CD4-positive, alpha-beta T cell treated with Interleukin-21 for 1 hour (primary cell): ENCODE measurements around the gene ACOD1.
A peak's percentile ranks its signal among the peaks of the same experiment; 100 is the strongest.
"Not testable (repeated sequence)": the region's sequence is repeated elsewhere in the genome, so short reads cannot be mapped to it uniquely, and the experiment has no call there.

Experiments
- DNase-seq: peaks from one replicate; pipeline ENCODE4 v3.0.0-alpha.2; 2020

The ACOD1 gene

GRCh38 chr13:76954538-76954937 lies 6.2 kb downstream of the ACOD1 start:
- no peak for DNase-seq

GRCh38 chr13:76955193-76955592 lies 6.9 kb downstream of the ACOD1 start:
- no peak for DNase-seq

DNA sequence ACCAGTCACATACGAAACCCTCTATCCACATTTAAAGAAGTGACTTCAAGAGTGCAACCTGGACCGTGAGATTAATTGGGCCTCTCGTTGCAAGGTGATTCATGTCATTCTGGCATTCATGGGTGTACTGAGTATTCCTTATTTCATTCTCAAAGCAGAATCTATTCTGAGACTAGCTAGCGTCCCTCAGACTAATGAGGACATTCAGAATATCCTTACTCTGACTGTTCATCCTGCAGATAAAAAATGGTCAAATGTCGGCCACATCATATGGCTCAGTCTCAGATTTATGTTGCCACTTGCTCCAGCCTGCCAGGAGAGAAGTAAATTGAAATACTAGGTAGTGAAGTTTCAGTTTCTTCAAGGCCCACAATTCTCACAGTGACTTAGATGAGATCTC lies 7.3 kb downstream of the ACOD1 start:
- DNase-seq = no peak

GRCh38 chr13:76958841-76959432 lies 10.6 kb downstream of the ACOD1 start:
- DNase-seq = no peak

GRCh38 chr13:76959734-76960133 lies 11.4 kb downstream of the ACOD1 start:
- DNase-seq = not testable (repeated sequence)

GRCh38 chr13:76965759-76966421 lies 17.6 kb downstream of the ACOD1 start:
- no peak for DNase-seq

DNA sequence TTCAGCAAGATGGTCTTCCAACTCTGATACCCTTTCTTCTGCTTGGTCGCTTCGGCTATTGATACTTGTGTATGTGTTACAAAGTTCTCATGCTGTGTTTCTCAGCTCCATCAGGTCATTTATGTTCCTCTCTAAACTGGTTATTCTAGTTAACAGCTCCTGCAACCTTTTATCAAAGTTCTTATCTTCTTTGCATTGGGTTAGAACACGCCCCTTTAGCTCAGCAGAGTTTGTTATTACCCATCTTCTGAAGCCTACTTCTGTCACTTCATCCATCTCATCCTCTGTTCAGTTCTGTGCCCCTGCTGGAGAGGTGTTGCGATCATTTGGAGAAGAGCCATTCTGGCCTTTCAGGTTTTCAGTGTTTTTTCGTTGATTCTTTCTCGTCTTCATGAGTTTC lies 18.7 kb downstream of the ACOD1 start:
- no peak for DNase-seq

DNA sequence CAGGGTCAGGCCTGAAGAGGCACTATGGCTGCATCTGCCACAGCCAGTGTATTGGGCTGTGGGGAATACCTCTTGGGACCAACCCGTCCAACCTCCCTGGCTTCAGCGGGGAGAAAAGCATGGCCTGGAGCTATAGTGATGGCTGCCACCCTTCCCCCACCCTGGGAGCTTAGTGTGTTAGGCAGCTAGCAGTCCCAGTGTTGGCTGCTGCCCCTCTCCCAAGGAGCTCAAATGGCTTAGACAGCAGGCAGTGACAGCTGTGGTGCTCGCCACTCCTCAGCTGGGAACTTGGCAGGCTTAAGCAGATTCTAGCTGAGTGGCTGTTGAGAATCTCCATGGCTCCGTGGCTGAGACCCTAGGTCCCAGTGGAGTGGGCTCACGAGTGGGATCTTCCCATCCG lies 19.7 kb downstream of the ACOD1 start:
- DNase-seq = no peak

DNA sequence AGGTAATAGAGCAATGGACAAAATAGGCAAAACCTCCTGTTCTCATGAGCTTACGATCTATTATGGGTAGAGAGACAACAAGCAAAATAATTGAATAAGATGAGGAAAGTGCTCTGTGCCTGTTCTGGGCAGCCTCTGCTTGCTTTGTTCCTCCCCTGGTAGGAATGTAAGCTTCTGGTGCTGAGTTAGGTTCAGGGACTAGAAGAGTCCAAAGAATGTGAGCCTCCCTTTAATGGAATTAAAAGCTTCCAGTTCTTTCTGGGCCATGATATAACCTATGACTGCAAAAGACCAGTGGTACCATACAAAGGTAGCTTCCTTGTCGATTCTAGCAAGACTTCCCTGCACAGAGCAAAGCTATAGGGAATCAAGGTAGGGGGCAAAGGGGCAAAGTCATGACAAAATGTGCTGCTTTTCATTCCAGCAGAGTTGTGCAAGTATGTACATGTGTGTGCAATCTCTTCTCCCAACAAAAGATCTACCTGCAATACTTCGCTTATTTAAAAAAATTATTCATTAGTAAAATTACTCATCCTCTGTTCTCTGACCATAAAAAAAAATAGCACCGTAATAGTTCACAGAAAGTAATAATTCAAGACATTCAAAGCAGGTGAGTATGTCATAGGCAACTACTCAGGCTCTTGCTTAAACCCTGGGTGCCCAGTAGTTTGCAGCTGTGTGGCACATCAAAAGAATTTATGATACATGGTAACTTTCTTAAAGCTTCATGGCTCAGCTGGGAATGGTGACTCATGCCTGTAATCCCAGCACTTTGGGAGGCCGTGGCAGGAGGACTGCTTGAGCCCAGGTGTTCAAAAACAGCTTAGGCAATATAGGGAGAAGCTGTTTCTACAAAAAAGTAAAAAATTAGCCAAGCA lies 21.4 kb downstream of the ACOD1 start:
- DNase-seq = no peak

DNA sequence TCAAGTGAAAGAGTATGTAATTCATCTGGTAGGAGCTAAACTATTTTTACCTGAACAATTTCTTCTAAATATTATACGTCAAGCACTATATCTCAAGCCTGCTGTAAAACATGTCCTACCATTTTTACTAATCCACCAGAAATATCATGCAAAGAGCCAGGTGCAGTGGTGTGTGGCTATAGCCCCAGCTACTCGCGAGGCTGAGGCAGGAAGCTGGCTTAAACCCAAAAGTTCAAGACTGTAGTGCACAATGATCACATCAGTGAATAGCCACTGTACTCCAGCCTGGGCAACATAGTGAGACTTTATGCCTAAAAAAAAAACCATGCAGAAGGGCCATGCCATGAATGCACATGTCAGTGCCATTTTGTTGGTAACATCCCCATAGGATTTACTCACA lies 22.9 kb downstream of the ACOD1 start:
- DNase-seq = no peak

DNA sequence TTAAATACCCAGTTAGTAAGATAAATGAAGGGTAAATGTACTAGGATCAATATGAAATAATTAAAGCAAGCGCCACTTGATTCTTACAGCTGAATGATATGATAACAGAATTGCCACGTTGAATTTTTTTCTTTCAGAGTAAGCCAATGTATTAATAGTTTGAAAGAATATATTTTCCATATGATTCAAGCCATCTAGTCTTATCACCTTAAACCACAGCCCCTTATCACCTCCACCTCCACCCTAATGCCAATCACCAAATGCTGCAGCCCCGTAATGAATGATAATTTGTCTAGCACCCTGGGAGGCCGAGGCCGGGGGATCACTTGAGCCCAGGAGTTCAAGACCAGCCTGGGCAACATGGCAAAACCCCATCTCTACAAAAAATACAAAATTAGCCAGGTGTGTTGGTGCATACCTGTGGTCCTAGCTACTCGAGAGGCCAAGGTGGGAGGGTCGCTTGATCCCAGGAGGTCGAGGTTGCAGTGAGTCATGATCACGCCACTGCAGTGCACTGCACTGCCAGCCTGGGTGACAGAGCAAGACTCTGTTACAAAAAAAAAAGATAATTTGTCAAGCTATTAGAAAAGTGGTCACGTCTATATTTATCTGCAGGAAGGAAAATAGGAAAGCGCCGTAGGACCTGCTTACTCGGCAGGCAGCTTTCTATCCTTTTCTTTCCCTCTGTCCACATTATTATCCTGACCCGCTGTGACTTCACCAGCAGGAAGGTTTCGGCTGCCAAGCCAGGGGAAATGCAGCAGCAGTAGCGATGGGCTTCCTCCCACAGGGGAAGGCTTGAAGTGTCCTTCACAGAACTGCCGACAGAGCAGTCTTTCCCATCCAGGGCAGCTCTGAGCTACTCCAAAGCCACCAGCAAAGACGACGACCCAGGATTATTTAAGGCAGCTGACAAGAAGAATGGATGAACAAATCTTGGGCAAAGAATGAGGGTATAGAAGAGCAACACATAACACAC lies 23.8 kb downstream of the ACOD1 start:
- DNase-seq = no peak

DNA sequence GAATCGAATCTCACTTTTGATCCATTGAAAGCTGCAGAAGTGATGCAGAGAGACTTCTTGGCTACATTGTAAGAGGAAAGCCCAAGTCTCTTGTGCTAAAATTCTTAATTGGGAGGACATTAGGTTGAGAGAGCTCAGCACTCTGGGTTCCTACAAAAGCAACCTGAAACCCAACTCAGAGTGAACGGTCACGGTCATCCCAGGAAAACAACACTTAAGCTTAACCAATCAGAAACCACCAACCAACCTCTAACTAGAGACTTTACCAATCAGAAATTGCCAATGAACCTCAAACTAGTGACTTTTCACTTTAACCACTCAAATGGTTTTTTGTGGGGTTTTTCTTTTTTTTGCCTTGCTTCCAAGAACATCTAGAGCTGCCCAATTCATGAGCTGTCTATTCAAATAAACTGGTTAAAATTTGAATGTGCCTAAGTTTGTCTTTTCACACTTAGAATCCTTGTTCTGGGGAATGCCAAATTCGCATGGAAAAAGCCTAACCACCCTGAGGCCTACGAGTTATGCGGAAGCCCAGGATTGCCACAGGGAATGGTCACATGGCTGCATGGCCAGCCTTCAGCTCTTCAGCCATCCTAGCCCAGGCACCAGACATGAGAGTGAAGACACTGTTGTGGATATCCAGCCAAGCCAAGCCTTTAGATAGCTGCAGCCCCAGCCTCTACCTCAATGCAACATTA lies 25.8 kb downstream of the ACOD1 start:
- DNase-seq = no peak

DNA sequence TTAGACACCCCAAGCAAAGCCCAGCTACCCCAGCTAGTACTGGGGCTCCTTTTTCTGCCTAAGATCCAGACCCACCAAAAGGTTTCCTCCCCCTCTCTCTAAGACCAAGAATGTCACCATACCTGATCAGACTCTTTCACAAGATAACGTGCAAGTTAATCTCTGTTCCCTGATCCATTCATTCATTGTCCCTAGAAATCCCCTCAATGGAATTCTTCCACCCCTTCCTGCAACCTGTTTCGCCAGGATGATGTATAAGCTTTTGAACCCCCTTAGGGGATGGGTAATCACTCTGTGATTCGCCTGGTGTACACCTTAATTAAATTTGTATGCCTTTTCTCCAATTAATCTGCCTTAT lies 26.3 kb downstream of the ACOD1 start:
- DNase-seq = no peak

- no peak for DNase-seq
These were observed 27.6 kb downstream of the ACOD1 start for GRCh38 chr13:76975863-76976262.

DNA sequence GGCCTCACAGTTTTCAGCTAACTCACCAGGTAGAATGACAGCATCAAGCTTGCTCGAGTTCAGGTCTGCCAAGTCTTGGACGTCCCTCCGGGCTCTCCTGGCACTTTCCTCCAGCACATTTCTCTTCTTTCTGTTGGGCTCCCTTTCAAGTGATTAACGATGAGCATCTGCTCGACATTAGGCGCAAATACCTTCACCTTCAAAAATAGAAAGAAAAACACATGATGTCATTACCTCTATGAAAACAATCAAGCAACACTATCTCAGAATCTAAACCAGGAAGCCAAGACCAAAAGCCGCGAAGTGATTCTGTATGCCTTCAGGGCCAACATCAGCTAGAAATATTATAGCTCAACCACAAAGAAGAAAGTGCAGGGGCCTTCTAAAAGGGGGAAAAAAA lies 28.2 kb downstream of the ACOD1 start:
- DNase-seq = peak; percentile 38

DNA sequence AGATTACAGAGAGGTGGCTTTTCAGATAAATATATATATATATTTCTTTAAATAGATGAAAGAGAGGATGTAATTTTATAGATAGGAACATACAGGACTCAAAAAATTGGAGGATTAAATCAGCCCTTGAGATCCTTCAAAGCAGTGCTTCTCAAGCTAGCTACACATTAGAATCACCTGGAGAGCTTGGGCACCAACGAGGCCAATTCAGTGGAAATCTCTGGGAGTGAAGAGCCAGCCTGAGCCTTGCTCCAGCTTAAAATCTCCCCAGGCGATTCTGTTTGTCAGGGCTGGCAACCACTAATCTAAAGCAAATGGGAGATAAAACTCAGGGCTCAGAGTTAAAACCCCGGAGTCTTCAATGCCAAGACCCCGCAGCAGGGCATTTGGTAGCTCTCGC lies 28.6 kb downstream of the ACOD1 start:
- no peak for DNase-seq

- DNase-seq = peak; percentile 81
These were observed 31.9 kb downstream of the ACOD1 start for GRCh38 chr13:76980075-76980718.

DNA sequence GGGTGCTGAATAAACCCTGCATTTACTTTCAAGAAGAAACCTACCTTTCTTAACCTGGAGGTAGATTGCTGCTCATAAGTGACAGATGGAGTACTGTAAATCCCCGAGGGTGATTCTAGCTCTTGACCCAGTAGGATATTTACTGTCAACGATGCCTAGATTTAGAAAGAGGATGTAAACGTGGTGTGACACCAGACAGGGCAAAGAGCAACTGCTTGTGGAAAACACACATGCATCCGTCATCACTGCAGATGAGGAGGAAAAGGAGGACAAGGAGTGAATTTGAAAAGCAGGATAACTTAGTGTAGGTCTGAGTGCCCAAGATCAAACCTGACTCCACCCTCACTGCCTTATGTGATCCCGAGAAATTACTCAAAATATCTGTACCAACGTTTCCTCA lies 33.8 kb downstream of the ACOD1 start:
- no peak for DNase-seq

- DNase-seq = no peak
These were observed 35.4 kb downstream of the ACOD1 start for GRCh38 chr13:76983676-76984075.

DNA sequence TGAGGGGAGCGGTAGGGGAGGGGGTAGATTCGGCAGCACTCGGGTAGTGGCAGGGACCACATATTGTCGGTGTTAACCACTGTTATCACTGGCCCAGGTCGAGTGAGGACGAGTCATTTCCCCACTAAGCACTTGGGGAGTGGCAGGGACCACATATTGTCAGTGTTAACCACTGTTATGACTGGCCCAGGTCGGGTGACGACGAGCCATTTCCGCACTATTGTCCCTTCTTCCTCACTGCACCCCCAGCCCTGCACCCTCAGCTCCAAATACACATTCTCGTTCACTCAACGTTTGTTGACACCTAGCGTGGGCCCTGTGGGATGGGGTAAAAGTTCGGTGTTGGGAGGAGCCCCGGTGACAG lies 43.1 kb downstream of the ACOD1 start:
- DNase-seq = peak; percentile 90

DNA sequence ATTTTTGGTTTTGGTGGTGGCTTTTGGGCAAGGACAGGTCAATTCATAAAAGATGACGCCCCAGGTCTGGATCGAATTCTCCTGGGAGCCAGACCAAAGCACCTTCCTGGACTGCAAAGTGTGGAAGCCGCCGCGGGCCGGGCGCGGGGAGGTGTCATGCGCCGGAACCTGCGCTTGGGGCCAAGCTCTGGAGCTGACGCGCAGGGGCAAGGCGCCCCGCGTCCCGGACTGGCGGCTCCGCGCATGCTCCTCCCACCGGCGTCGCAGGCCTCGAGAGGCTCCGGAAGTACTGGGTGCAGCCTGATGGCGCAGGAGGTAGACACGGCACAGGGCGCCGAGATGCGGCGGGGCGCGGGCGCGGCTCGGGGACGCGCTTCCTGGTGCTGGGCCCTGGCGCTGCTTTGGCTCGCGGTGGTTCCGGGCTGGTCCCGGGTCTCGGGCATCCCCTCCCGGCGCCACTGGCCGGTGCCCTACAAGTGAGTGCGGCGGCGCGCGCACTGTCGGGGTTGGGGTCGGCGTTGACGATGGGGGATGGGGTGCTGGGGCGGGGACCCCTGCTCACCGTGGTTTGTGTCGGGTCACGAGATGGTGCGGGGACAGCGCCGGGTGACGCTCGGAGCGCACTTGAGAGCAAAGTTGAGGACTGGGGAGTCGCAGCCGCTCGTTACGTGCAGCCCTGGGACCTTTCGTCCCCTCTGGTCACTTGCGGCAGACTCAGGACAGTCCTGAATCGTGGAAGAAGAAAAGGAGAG lies 43.7 kb downstream of the ACOD1 start, which contains the start of gene CLN5:
Gene CLN5, plus strand, starts transcription at position 286 of the 752 bp plus-strand sequence. Its CDS starts 18 bp downstream, at position 304.
- peak; percentile 96 for DNase-seq
